K562 treated with DMSO at 1 percent for 4 hours (cell line): Measurements from ENCODE around the gene BCAR1. TPM values are rescaled to one million over a fixed set of nuclear protein-coding genes. Genes with fewer than 3 reads are reported as not detected.

ENCODE experiments used
- total RNA-seq: library from RNA; unstranded; fragments of 300-600 nt; gene quantifications from 2 replicates; pipeline ENCODE4 v1.2.3, GENCODE V29; 2022; ENCODE audit not compliant: insufficient read depth

The BCAR1 gene, protein sequence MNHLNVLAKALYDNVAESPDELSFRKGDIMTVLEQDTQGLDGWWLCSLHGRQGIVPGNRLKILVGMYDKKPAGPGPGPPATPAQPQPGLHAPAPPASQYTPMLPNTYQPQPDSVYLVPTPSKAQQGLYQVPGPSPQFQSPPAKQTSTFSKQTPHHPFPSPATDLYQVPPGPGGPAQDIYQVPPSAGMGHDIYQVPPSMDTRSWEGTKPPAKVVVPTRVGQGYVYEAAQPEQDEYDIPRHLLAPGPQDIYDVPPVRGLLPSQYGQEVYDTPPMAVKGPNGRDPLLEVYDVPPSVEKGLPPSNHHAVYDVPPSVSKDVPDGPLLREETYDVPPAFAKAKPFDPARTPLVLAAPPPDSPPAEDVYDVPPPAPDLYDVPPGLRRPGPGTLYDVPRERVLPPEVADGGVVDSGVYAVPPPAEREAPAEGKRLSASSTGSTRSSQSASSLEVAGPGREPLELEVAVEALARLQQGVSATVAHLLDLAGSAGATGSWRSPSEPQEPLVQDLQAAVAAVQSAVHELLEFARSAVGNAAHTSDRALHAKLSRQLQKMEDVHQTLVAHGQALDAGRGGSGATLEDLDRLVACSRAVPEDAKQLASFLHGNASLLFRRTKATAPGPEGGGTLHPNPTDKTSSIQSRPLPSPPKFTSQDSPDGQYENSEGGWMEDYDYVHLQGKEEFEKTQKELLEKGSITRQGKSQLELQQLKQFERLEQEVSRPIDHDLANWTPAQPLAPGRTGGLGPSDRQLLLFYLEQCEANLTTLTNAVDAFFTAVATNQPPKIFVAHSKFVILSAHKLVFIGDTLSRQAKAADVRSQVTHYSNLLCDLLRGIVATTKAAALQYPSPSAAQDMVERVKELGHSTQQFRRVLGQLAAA
- total RNA-seq = 18.9 and 22.9 TPM in 2 replicates

DNA sequence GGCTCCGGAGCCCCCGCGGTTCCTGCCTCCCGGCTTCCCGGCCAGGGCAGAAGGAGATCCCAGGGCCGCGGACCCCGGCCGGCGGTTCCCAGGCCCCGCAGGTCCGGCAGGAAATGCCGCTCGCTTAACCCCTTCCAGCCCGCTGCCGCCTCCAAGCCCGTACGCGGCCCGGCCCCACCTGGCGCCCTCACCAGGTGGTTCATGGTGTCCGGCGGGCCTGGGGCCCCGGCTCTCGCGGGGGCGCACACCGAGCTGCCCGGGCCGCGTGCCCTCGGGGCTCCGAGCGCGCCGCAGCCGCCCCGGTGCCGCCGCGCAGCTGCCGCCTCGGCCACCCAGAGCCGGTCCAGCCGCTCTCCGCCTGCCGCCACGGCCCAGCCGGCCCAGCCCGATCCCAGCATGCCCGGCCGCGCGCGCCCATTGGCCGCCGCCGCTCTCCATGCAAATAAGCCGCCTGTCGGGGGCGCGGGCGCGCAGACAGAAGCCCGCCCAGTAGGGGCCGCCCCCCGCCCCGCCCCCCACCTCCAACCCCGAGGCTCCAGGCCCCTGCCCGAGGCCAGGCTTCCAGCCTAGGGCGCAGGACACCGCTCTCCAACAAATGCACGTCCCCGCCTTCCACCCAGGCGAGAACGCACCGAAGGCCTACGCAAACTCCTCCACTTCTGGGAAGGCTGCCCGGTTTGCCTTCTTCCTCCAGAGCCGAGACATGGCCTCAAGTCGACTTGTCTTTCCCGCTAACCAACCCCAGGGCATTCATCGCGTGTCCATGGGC lies at the start of gene BCAR1:
TSS of gene BCAR1 (minus strand) at position 345 of the 769 bp plus-strand sequence. CDS start at position 203, 142 bp downstream.

GRCh38 chr16:75218256-75219076 lies 33.0 kb downstream of the BCAR1 start, which contains the start of gene CTRB1:
CTRB1 (plus strand) TSS chr16:75218988; CDS start chr16:75219008, 20 bp downstream.

DNA sequence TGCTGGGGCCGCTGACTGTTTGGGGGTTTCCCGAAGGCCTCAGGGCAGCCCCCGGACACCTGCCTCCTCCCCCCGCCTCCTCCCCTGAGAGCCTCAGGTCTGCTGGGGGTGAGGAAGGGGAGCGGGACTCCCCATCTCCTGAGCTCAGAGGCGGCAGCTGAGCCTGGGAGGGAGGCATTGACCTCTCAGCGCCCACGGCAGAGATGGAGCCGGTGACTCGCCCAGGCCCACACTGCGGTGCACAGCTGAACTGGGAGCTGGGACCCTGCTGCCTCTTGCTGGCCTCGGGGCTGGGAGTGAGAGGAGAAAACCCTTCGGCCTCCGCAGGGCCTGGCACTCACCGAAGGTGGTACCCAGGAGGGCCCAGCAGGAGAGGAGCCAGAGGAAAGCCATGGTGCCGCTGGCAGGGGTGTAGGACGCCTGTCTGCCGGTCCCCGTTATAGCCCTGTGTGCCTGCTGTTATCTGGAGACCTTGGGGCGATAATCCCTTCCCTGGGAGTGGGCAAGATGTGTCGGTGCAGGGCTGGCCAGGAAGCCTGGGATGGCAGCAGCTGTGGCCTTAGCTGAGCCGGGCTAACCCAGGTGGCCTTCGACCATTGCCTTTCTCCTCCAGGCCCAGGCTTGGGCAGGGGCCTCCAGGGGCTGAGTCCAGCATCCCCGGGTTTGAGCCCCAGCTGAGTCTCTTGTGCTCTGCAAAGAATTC lies 44.5 kb downstream of the BCAR1 start, which contains the start of gene CTRB2:
TSS of gene CTRB2 (minus strand) at position 413 of the 703 bp plus-strand sequence. CDS start at position 393, 20 bp downstream.

Other genes with a start within 250 kb of the BCAR1 start
- gene LDHD, start 134.8 kb downstream of the BCAR1 start, total RNA-seq = 0.89 and 0.96 TPM in 2 replicates
- 2.5 and 3.2 TPM in 2 replicates for gene ZFP1, start 103.1 kb downstream of the BCAR1 start, total RNA-seq
- gene CTRB2, start 44.5 kb downstream of the BCAR1 start, total RNA-seq = not detected in 2 replicates
- not detected in 2 replicates for gene CTRB1, start 32.6 kb downstream of the BCAR1 start, total RNA-seq
- 17.9 and 20.0 TPM in 2 replicates for gene CFDP1, start 181.9 kb upstream of the BCAR1 start, total RNA-seq
- gene TMEM170A, start 213.1 kb upstream of the BCAR1 start, total RNA-seq = 22.9 and 26.7 TPM in 2 replicates
- not detected in 2 replicates for gene CHST6, start 243.8 kb upstream of the BCAR1 start, total RNA-seq